ENCODE results near the gene ADAMTSL3.
"Not testable (repeated sequence)": the region's sequence is repeated elsewhere in the genome, so short reads cannot be mapped to it uniquely, and the experiment has no call there.

ADAMTSL3 gene

GRCh38 chr15:83656943-83657528 is 3.1 kb downstream of the ADAMTSL3 start:
- no peak for DNase-seq

- DNase-seq = no peak
These were observed 3.6 kb downstream of the ADAMTSL3 start for GRCh38 chr15:83657549-83657948.

- no peak for DNase-seq
These were observed 4.8 kb downstream of the ADAMTSL3 start for GRCh38 chr15:83658430-83659416.

GRCh38 chr15:83659417-83659812 is 5.5 kb downstream of the ADAMTSL3 start:
- DNase-seq = no peak

- no peak for DNase-seq
These were observed 11.6 kb downstream of the ADAMTSL3 start for GRCh38 chr15:83665480-83665879.

- no peak for DNase-seq
These were observed 16.8 kb downstream of the ADAMTSL3 start for GRCh38 chr15:83670672-83671229.

- no peak for DNase-seq
These were observed 17.7 kb downstream of the ADAMTSL3 start for GRCh38 chr15:83671603-83672002.

GRCh38 chr15:83673385-83673784 is 19.5 kb downstream of the ADAMTSL3 start:
- no peak for DNase-seq

GRCh38 chr15:83682476-83683088 is 28.7 kb downstream of the ADAMTSL3 start:
- DNase-seq = no peak

GRCh38 chr15:83685916-83686332 is 32.0 kb downstream of the ADAMTSL3 start:
- DNase-seq = no peak

GRCh38 chr15:83688201-83688600 is 34.3 kb downstream of the ADAMTSL3 start:
- DNase-seq = no peak

- no peak for DNase-seq
These were observed 36.8 kb downstream of the ADAMTSL3 start for GRCh38 chr15:83690676-83691075.

- DNase-seq = no peak
These were observed 39.0 kb downstream of the ADAMTSL3 start for GRCh38 chr15:83692746-83693581.

- no peak for DNase-seq
These were observed 40.1 kb downstream of the ADAMTSL3 start for GRCh38 chr15:83694015-83694414.

GRCh38 chr15:83694536-83694935 is 40.6 kb downstream of the ADAMTSL3 start:
- no peak for DNase-seq

GRCh38 chr15:83695246-83695645 is 41.3 kb downstream of the ADAMTSL3 start:
- no peak for DNase-seq

GRCh38 chr15:83695901-83696425 is 42.0 kb downstream of the ADAMTSL3 start:
- DNase-seq = no peak

GRCh38 chr15:83697716-83698115 is 43.8 kb downstream of the ADAMTSL3 start:
- DNase-seq = no peak

GRCh38 chr15:83698294-83698693 is 44.4 kb downstream of the ADAMTSL3 start:
- no peak for DNase-seq

- no peak for DNase-seq
These were observed 45.1 kb downstream of the ADAMTSL3 start for GRCh38 chr15:83699028-83699427.

- DNase-seq = no peak
These were observed 46.2 kb downstream of the ADAMTSL3 start for GRCh38 chr15:83700082-83700481.

GRCh38 chr15:83702314-83702713 is 48.4 kb downstream of the ADAMTSL3 start:
- not testable (repeated sequence) for DNase-seq
